Stomach (tissue), 9 donors: ENCODE measurements around the gene OR7C2. TPM values are rescaled to one million over a fixed set of nuclear protein-coding genes. Genes with fewer than 3 reads are reported as not detected.

ENCODE experiments used
- DNase-seq, 2 donors: peaks; one replicate each; pipeline versions ENCODE4 v3.0.0 to v3.0.0-alpha.2; 2013 to 2019
- H3K27ac ChIP-seq, 5 donors: fragments of 200-600 bp in 4 of 5; sonication (generic) in 4 of 5; one replicate each; pipeline ENCODE4 v1.5.1; 2013 to 2019; ENCODE audit warnings: mild to moderate bottlenecking in 1 of 5, moderate library complexity in 1 of 5
- H3K27me3 ChIP-seq, 3 donors: fragments of 200-600 bp; sonication (generic); one replicate each; pipeline ENCODE4 v1.5.1; 2017 to 2019; ENCODE audit warnings: mixed run types in 1 of 3
- H3K36me3 ChIP-seq, 4 donors: fragments of 200-600 bp; sonication (generic); 1 replicate in 3 of 4; 2 replicates in 1 of 4; pipeline ENCODE4 v1.5.1; 2016 to 2019
- H3K4me1 ChIP-seq, 4 donors: fragments of 200-600 bp; sonication (generic); one replicate each; pipeline ENCODE4 v1.5.1; 2016 to 2019
- H3K4me3 ChIP-seq, 4 donors: fragments of 200-600 bp; sonication (generic) in 3 of 4; one replicate each; pipeline ENCODE4 v1.5.1; 2016 to 2019; ENCODE audit warnings: mild to moderate bottlenecking in 1 of 4
- H3K9me3 ChIP-seq, 4 donors: fragments of 200-600 bp; sonication (generic); one replicate each; pipeline ENCODE4 v1.5.1; 2016 to 2019
- CTCF ChIP-seq, 7 experiments: fragments of 450-650 bp in 4 of 7; fragments of 200-600 bp in 3 of 7; sonication (generic) in 3 of 7; IDR thresholded peaks; one replicate each; pipeline ENCODE4 v1.5.1; 2016 to 2019; ENCODE audit warnings: antibody characterized with exemption in 7 of 7, control low read depth in 2 of 7, mild to moderate bottlenecking in 1 of 7
- EP300 ChIP-seq: sonication (generic); formaldehyde crosslinking; IDR thresholded peaks from one replicate; pipeline ENCODE4 v1.6.1; 2017; ENCODE audit warnings: antibody characterized with exemption
- POLR2A ChIP-seq, 4 donors: fragments of 450-650 bp; IDR thresholded peaks; one replicate each; pipeline ENCODE4 v1.6.1; 2016; ENCODE audit warnings: antibody characterized with exemption in 4 of 4, control low read depth in 2 of 4, mild to moderate bottlenecking in 1 of 4, moderate library complexity in 1 of 4
- POLR2AphosphoS5 ChIP-seq, 3 donors: sonication (generic); formaldehyde crosslinking; IDR thresholded peaks; one replicate each; pipeline ENCODE4 v1.6.1; 2016; ENCODE audit warnings: antibody characterized with exemption in 3 of 3
- WGBS, 5 donors: extraction: QIAGEN DNeasy Blood & Tissue Kit in 3 of 5; methylation state at CpG; one replicate each; pipeline versions ENCODE4 v1.1.5 to v1.1.7; 2013 to 2018; 5-methylcytosine and 5-hydroxymethylcytosine counted together
- intact Hi-C: fragments of 100-400 bp; cut with DNase I; formaldehyde crosslinking; loops from one replicate; pipeline ENCODE4 v1.15.1; 2023; ENCODE audit warnings: low total_unique reads
- polyA plus RNA-seq, 3 donors: library from polyadenylated mRNA; stranded (reverse); fragments of 200-250 nt; gene quantifications; one replicate each; pipeline ENCODE4 v1.2.3, GENCODE V29; 2013
- total RNA-seq, 5 donors: library from RNA; depleted of rRNA; stranded (reverse); fragments of >200 nt; gene quantifications; one replicate each; pipeline versions ENCODE4 v1.1.0 to v1.2.3, GENCODE V29; 2014 to 2016
- donor health status: healthy with polysubstance abuse.
- donor health status: Bipolar disorder and iron deficiency.
- donor health status: healthy.

Gene OR7C2
- total and polyA plus RNA-seq, 8 donors: not detected

DNA sequence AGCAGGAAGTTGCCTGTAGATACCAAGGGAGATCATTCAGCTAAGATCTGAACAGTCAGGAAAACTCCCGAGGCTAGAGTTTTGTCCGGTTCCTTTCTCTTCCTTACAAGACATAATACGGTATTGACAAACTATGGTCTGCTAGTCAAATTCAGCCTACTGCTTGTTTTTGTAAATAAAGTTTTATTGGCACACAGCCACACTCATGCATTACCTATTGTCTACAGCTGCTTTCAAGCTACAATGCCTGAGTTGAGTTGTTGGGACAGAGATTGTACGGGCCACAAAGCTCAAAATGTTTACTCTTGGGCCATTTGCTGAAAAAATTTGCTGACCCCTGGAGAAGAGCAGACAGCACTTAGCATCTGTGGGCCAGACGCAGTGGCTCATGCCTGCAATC, 35.8 kb downstream of the OR7C2 start:
- no peak for DNase-seq
- no peak overlapping the region for H3K27ac ChIP-seq
- no peak for TF ChIP-seq POLR2A (IDR thresholded peaks at IDR 0.05)
- TF ChIP-seq EP300: no peak
- TF ChIP-seq POLR2AphosphoS5 (IDR thresholded peaks at IDR 0.05): no peak
- no peak for TF ChIP-seq CTCF (IDR thresholded peaks at IDR 0.05)
- intact Hi-C loops: no loop called here
- H3K27me3 ChIP-seq: peaks cover 11 to 77% (median 38%) of the 10 kb centered on the region in 3 donors
- H3K4me3 ChIP-seq: no peak overlapping the region
- H3K4me1 ChIP-seq: peaks cover 0 to 11% (median 5%) of the 10 kb centered on the region in 4 donors
- H3K36me3 ChIP-seq: no peaks in the 10 kb centered on the region
- 47 to 70% (median 52%) methylated on average over 5 of the region's 5 CpGs for WGBS, 5 donors
- no peaks in the 10 kb centered on the region for H3K9me3 ChIP-seq

DNA sequence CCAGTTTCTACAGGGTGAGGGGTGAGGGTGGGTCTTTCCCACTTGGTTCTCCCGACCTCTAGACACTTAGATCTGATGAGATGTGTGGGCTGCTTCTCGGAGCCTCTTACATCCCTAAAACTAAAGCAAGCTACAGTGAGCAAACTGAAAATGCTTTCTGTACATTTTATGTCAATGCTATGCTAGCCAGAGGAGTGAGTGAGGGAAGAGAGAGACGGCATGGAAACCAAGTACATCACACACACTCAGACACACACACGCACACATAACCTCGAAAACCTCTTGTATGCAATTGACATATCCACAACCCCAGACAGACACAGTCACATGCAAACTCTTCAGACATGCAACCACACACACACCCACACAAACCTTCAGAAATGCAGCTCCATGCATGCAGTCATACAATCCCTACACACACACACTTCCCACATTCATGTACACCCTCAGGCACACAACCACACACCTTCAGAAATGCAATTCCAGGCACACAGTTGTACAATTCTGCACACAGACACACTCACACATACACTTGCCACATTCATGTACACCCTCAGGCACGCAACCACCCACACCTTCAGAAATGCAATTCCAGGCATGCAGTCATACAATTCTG, 37.0 kb downstream of the OR7C2 start:
- no peaks in the 10 kb centered on the region for H3K9me3 ChIP-seq
- H3K36me3 ChIP-seq: no peaks in the 10 kb centered on the region
- intact Hi-C loops: no loop called here
- peaks cover 11 to 72% (median 38%) of the 10 kb centered on the region in 3 donors for H3K27me3 ChIP-seq
- no peak overlapping the region for H3K4me3 ChIP-seq
- TF ChIP-seq CTCF (IDR thresholded peaks at IDR 0.05) (no peak), POLR2A (IDR thresholded peaks at IDR 0.05) (no peak), EP300 (no peak), POLR2AphosphoS5 (IDR thresholded peaks at IDR 0.05) (no peak)
- WGBS, 5 donors: 60 to 69% (median 65%) methylated on average over 6 of the region's 6 CpGs
- DNase-seq: no peak
- no peak overlapping the region for H3K27ac ChIP-seq
- peaks cover 0 to 11% (median 5%) of the 10 kb centered on the region in 4 donors for H3K4me1 ChIP-seq

GRCh38 chr19:14979476-14980255, 38.4 kb downstream of the OR7C2 start, which contains the start of gene SLC1A6:
Gene SLC1A6, minus strand, starts transcription at chr19:14979864. Its CDS starts 6,954 bp downstream, at chr19:14972910.
- no peak within 1 kb of the TSS for H3K27ac ChIP-seq
- TF ChIP-seq CTCF (IDR thresholded peaks at IDR 0.05) (no peak), POLR2AphosphoS5 (IDR thresholded peaks at IDR 0.05) (no peak), POLR2A (IDR thresholded peaks at IDR 0.05) (no peak), EP300 (no peak)
- peaks cover 0 to 11% (median 5%) of the 10 kb centered on the region in 4 donors for H3K4me1 ChIP-seq
- H3K9me3 ChIP-seq: no peaks in the 10 kb centered on the region
- H3K36me3 ChIP-seq: no peaks in the 10 kb centered on the region
- peak in 1 of 2 donors; percentile 23 for DNase-seq
- WGBS, 5 donors: 1 to 6% (median 3%) methylated on average over 26 to 84 of the region's 84 CpGs
- intact Hi-C loops: no loop called here
- H3K27me3 ChIP-seq: peaks cover 11 to 67% (median 38%) of the 10 kb centered on the region in 3 donors
- H3K4me3 ChIP-seq: peak within 1 kb of the TSS in 1 of 4 donors; percentile 11

- Histone ChIP-seq H3K27ac (no peak overlapping the region), H3K4me3 (no peak overlapping the region), H3K4me1 (no peaks in the 10 kb centered on the region), H3K36me3 (no peaks in the 10 kb centered on the region), H3K9me3 (peaks cover 0 to 8% (median 0%) of the 10 kb centered on the region in 4 donors), H3K27me3 (peaks cover 0 to 31% (median 16%) of the 10 kb centered on the region in 3 donors)
- TF ChIP-seq POLR2A (IDR thresholded peaks at IDR 0.05) (no peak), EP300 (no peak), POLR2AphosphoS5 (IDR thresholded peaks at IDR 0.05) (no peak), CTCF (IDR thresholded peaks at IDR 0.05) (no peak)
- no peak for DNase-seq
- intact Hi-C loops: no loop called here
- 63 to 72% (median 69%) methylated on average over 5 of the region's 5 CpGs for WGBS, 5 donors
Observed at GRCh38 chr19:14985133-14985532, 43.8 kb downstream of the OR7C2 start.

Other genes starting within 250 kb of the OR7C2 start
- gene ADGRE2, start 162.9 kb upstream of the OR7C2 start, total RNA-seq: 1 to 10 TPM in 4 of 5 donors, not detected in 1; 1.5 to 9.6 (median 4.1) TPM
- gene ADGRE2, start 162.9 kb upstream of the OR7C2 start, polyA plus RNA-seq: 1 to 10 TPM in 1 of 3 donors, under 1 TPM in 2; 0.28 to 1.7 (median 1.00) TPM
- gene OR7A5, start 106.3 kb upstream of the OR7C2 start, total RNA-seq: not detected
- gene OR7A5, start 106.3 kb upstream of the OR7C2 start, polyA plus RNA-seq: not detected
- not detected for gene OR7C1, start 106.3 kb upstream of the OR7C2 start, total RNA-seq
- gene OR7C1, start 106.3 kb upstream of the OR7C2 start, polyA plus RNA-seq: not detected
- gene OR7A10, start 92.6 kb upstream of the OR7C2 start, total RNA-seq: not detected
- gene OR7A10, start 92.6 kb upstream of the OR7C2 start, polyA plus RNA-seq: not detected
- not detected for gene OR7A17, start 55.4 kb upstream of the OR7C2 start, total RNA-seq
- not detected for gene OR7A17, start 55.4 kb upstream of the OR7C2 start, polyA plus RNA-seq
- gene SLC1A6, start 38.4 kb downstream of the OR7C2 start, total RNA-seq: under 1 TPM in 1 of 5 donors, not detected in 4; 0.37 TPM
- not detected for gene SLC1A6, start 38.4 kb downstream of the OR7C2 start, polyA plus RNA-seq
- not detected for gene CASP14, start 108.0 kb downstream of the OR7C2 start, total RNA-seq
- gene CASP14, start 108.0 kb downstream of the OR7C2 start, polyA plus RNA-seq: not detected
- not detected for gene OR1I1, start 140.7 kb downstream of the OR7C2 start, total RNA-seq
- gene OR1I1, start 140.7 kb downstream of the OR7C2 start, polyA plus RNA-seq: not detected
- 10 to 100 TPM in 2 of 5 donors, 1 to 10 TPM in 3; 2.0 to 19.6 (median 9.9) TPM for gene SYDE1, start 165.9 kb downstream of the OR7C2 start, total RNA-seq
- gene SYDE1, start 165.9 kb downstream of the OR7C2 start, polyA plus RNA-seq: 10 to 100 TPM in 1 of 3 donors, 1 to 10 TPM in 2; 5.5 to 13.5 (median 7.6) TPM